Ureter (tissue), 1 donor: ENCODE measurements around the gene SLK. TPM values are rescaled to one million over a fixed set of nuclear protein-coding genes. Genes with fewer than 3 reads are reported as not detected.
A peak's percentile ranks its signal among the peaks of the same experiment; 100 is the strongest.

ENCODE experiments used
- DNase-seq: peaks from one replicate; pipeline ENCODE4 v3.0.0-alpha.2; 2020; ENCODE audit warnings: low spot score
- total RNA-seq: library from RNA; stranded (reverse); gene quantifications from one replicate; pipeline ENCODE4 v1.2.4, GENCODE V29; 2023
- donor health status: DM: yes; HTN: yes; CAD: no.

Gene SLK
- total RNA-seq, 1 donor from 2014 or later: 66.4 TPM

GRCh38 chr10:104033401-104033930, 66.5 kb downstream of the SLK start:
- no peak for DNase-seq

- no peak for DNase-seq
Measured at GRCh38 chr10:104033966-104034365, 67.0 kb downstream of the SLK start.

GRCh38 chr10:104034401-104035193, 67.7 kb downstream of the SLK start:
- DNase-seq: no peak

GRCh38 chr10:104035194-104036068, 68.5 kb downstream of the SLK start:
- DNase-seq: no peak

- DNase-seq: no peak
Measured at GRCh38 chr10:104036069-104036384, 69.1 kb downstream of the SLK start.

GRCh38 chr10:104036518-104037260, 69.7 kb downstream of the SLK start:
- DNase-seq: peak; percentile 32

GRCh38 chr10:104037261-104037951, 70.5 kb downstream of the SLK start:
- peak; percentile 33 for DNase-seq

- no peak for DNase-seq
Measured at GRCh38 chr10:104038537-104038936, 71.6 kb downstream of the SLK start.

- DNase-seq: peak; percentile 39
Measured at GRCh38 chr10:104038958-104039752, 72.2 kb downstream of the SLK start.

- DNase-seq: no peak
Measured at GRCh38 chr10:104040382-104040781, 73.4 kb downstream of the SLK start.

- no peak for DNase-seq
Measured at GRCh38 chr10:104040862-104041789, 74.2 kb downstream of the SLK start.

- no peak for DNase-seq
Measured at GRCh38 chr10:104041891-104042535, 75.1 kb downstream of the SLK start.

- DNase-seq: no peak
Measured at GRCh38 chr10:104043185-104043830, 76.4 kb downstream of the SLK start.

GRCh38 chr10:104043854-104044253, 76.9 kb downstream of the SLK start:
- no peak for DNase-seq

- DNase-seq: no peak
Measured at GRCh38 chr10:104045151-104046089, 78.5 kb downstream of the SLK start.

- DNase-seq: no peak
Measured at GRCh38 chr10:104046651-104047050, 79.7 kb downstream of the SLK start.
